Vagina (tissue), 2 donors: Measurements from ENCODE around the gene DUOXA1. TPM values are rescaled to one million over a fixed set of nuclear protein-coding genes. Genes with fewer than 3 reads are reported as not detected.
A peak's percentile ranks its signal among the peaks of the same experiment; 100 is the strongest.

Source experiments
- DNase-seq, 2 donors: peaks; one replicate each; pipeline ENCODE4 v3.0.0-alpha.2; 2017; ENCODE audit errors: extremely low spot score in 2 of 2
- H3K27ac ChIP-seq: fragments of 200-600 bp; sonication (generic); one replicate; pipeline ENCODE4 v1.5.1; 2019
- H3K27me3 ChIP-seq: fragments of 200-600 bp; sonication (generic); one replicate; pipeline ENCODE4 v1.5.1; 2019
- H3K36me3 ChIP-seq, 2 donors: fragments of 200-600 bp; sonication (generic); one replicate each; pipeline ENCODE4 v1.5.1; 2017 to 2019
- H3K4me1 ChIP-seq: fragments of 200-600 bp; sonication (generic); one replicate; pipeline ENCODE4 v1.5.1; 2019
- H3K4me3 ChIP-seq, 2 donors: fragments of 200-600 bp; sonication (generic); 1 replicate in 1 of 2; 2 replicates in 1 of 2; pipeline ENCODE4 v1.5.1; 2016 to 2019
- H3K9me3 ChIP-seq: fragments of 200-600 bp; sonication (generic); one replicate; pipeline ENCODE4 v1.5.1; 2019
- POLR2A ChIP-seq, 2 donors: fragments of 450-650 bp; IDR thresholded peaks; one replicate each; pipeline ENCODE4 v1.6.1; 2017; ENCODE audit warnings: antibody characterized with exemption in 2 of 2, mild to moderate bottlenecking in 2 of 2, moderate library complexity in 2 of 2
- POLR2AphosphoS5 ChIP-seq, 2 donors: sonication (generic); formaldehyde crosslinking; IDR thresholded peaks; one replicate each; pipeline ENCODE4 v1.9.0; 2017; ENCODE audit warnings: antibody characterized with exemption in 2 of 2, mild to moderate bottlenecking in 2 of 2, low read depth in 1 of 2; ENCODE audit not compliant: insufficient read depth in 1 of 2
- intact Hi-C: fragments of 100-400 bp; cut with DNase I; formaldehyde crosslinking; loops from one replicate; pipeline ENCODE4 v1.15.1; 2023
- total RNA-seq: library from RNA; depleted of rRNA; stranded (reverse); fragments of >200 nt; gene quantifications from one replicate; pipeline ENCODE4 v1.2.3, GENCODE V29; 2016
- TF ChIP-seq, protein P1 (sequence below), 3 experiments: fragments of 450-650 bp in 2 of 3; fragments of 200-600 bp in 1 of 3; sonication (generic) in 1 of 3; IDR thresholded peaks; one replicate each; pipeline ENCODE4 v1.5.1; 2017 to 2019; ENCODE audit warnings: antibody characterized with exemption in 3 of 3, mild to moderate bottlenecking in 2 of 3, moderate library complexity in 2 of 3

DUOXA1 gene
- total RNA-seq, 1 donor from 2014 or later: 66.5 TPM

GRCh38 chr15:45134046-45134445, 4.4 kb upstream of the DUOXA1 start:
- peaks cover 6% of the 10 kb centered on the region for H3K27me3 ChIP-seq
- H3K36me3 ChIP-seq: no peaks in the 10 kb centered on the region
- intact Hi-C loops: no loop called here
- no peak for TF ChIP-seq POLR2A (IDR thresholded peaks at IDR 0.05)
- TF ChIP-seq, protein P1, sequence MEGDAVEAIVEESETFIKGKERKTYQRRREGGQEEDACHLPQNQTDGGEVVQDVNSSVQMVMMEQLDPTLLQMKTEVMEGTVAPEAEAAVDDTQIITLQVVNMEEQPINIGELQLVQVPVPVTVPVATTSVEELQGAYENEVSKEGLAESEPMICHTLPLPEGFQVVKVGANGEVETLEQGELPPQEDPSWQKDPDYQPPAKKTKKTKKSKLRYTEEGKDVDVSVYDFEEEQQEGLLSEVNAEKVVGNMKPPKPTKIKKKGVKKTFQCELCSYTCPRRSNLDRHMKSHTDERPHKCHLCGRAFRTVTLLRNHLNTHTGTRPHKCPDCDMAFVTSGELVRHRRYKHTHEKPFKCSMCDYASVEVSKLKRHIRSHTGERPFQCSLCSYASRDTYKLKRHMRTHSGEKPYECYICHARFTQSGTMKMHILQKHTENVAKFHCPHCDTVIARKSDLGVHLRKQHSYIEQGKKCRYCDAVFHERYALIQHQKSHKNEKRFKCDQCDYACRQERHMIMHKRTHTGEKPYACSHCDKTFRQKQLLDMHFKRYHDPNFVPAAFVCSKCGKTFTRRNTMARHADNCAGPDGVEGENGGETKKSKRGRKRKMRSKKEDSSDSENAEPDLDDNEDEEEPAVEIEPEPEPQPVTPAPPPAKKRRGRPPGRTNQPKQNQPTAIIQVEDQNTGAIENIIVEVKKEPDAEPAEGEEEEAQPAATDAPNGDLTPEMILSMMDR (IDR thresholded peaks at IDR 0.05): no peak
- no peak for TF ChIP-seq POLR2AphosphoS5 (IDR thresholded peaks at IDR 0.05; ENCODE audit: insufficient read depth in 1 of 2, low read depth in 1 of 2)
- H3K4me1 ChIP-seq: peaks cover 10% of the 10 kb centered on the region
- no peaks in the 10 kb centered on the region for H3K9me3 ChIP-seq
- no peak overlapping the region for H3K27ac ChIP-seq
- DNase-seq: no peak
- no peak overlapping the region for H3K4me3 ChIP-seq

- H3K36me3 ChIP-seq: no peaks in the 10 kb centered on the region
- H3K27ac ChIP-seq: no peak overlapping the region
- DNase-seq: no peak
- no peaks in the 10 kb centered on the region for H3K9me3 ChIP-seq
- H3K4me3 ChIP-seq: no peak overlapping the region
- H3K27me3 ChIP-seq: peaks cover 6% of the 10 kb centered on the region
- no peak for TF ChIP-seq POLR2A (IDR thresholded peaks at IDR 0.05)
- no peak for TF ChIP-seq POLR2AphosphoS5 (IDR thresholded peaks at IDR 0.05; ENCODE audit: insufficient read depth in 1 of 2, low read depth in 1 of 2)
- TF ChIP-seq, protein P1 (IDR thresholded peaks at IDR 0.05): no peak
- intact Hi-C loops: no loop called here
- peaks cover 10% of the 10 kb centered on the region for H3K4me1 ChIP-seq
These were observed 3.9 kb upstream of the DUOXA1 start for GRCh38 chr15:45133561-45133920.

DNA sequence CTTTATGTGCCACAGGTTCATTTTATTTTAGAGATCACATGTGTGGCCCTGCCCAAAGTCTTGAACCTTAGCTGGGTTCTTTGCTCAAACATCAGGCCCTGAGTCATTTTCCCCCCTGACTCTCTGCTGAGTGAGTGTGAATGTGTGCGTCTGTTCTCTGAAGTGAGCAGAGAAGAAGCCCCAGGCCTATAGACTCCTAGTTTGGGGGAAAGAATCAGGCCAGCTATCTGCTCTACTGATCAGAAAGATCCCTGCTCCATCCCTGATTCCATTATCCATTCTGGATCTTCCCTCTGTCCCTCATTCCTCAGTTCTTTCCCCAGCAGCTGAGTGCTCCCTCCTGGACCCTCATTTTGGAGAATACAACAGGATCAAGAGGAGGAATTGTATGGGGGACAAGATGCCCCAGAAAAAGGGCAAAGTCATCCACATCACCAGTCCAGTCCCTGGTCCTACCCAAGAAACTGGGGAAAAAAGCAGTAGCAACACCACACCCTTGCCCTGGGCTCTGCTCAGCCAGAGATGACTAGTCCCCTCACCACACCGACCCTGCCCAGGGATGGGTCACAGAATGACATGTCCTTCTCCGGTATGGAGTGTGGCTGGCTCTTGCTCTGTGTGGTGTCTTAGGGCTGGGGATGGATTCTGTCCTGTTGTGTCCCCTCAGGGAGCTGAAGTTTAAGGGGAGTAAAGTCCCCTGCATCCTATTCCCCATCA, 3.3 kb upstream of the DUOXA1 start:
- TF ChIP-seq, protein P1 (IDR thresholded peaks at IDR 0.05): no peak
- TF ChIP-seq POLR2AphosphoS5 (IDR thresholded peaks at IDR 0.05; ENCODE audit: insufficient read depth in 1 of 2, low read depth in 1 of 2) (no peak), POLR2A (IDR thresholded peaks at IDR 0.05) (no peak)
- no peak overlapping the region for H3K4me3 ChIP-seq
- no peaks in the 10 kb centered on the region for H3K36me3 ChIP-seq
- intact Hi-C loops: no loop called here
- no peak for DNase-seq
- H3K4me1 ChIP-seq: peaks cover 10% of the 10 kb centered on the region
- H3K27me3 ChIP-seq: peaks cover 6% of the 10 kb centered on the region
- no peak overlapping the region for H3K27ac ChIP-seq
- H3K9me3 ChIP-seq: no peaks in the 10 kb centered on the region

DNA sequence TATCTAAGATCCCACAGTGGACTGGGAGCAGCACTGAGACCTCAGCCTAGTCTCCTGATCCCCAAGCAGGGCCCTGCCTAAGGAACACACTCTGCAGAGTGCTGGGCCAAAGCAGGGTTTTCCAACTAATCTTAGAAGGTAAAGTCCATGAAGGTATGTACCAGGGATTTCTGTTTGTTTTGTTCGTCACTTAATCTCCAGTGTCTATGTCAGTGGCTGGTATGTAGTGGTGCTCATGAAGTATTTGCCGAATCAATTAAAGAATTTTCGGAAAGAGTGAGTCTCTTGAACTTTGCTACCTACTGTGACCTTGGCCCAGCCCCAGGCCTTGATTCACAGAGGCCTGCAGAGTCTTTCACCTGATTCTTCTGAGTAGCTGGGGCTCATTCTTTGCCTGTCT, 1.8 kb upstream of the DUOXA1 start:
- Histone ChIP-seq H3K4me3 (no peak overlapping the region), H3K27ac (no peak overlapping the region), H3K27me3 (peaks cover 6% of the 10 kb centered on the region), H3K36me3 (no peaks in the 10 kb centered on the region), H3K9me3 (no peaks in the 10 kb centered on the region), H3K4me1 (peaks cover 10% of the 10 kb centered on the region)
- intact Hi-C loops: no loop called here
- TF ChIP-seq, protein P1 (IDR thresholded peaks at IDR 0.05): no peak
- TF ChIP-seq POLR2AphosphoS5 (IDR thresholded peaks at IDR 0.05; ENCODE audit: insufficient read depth in 1 of 2, low read depth in 1 of 2): no peak
- TF ChIP-seq POLR2A (IDR thresholded peaks at IDR 0.05): no peak
- no peak for DNase-seq

DNA sequence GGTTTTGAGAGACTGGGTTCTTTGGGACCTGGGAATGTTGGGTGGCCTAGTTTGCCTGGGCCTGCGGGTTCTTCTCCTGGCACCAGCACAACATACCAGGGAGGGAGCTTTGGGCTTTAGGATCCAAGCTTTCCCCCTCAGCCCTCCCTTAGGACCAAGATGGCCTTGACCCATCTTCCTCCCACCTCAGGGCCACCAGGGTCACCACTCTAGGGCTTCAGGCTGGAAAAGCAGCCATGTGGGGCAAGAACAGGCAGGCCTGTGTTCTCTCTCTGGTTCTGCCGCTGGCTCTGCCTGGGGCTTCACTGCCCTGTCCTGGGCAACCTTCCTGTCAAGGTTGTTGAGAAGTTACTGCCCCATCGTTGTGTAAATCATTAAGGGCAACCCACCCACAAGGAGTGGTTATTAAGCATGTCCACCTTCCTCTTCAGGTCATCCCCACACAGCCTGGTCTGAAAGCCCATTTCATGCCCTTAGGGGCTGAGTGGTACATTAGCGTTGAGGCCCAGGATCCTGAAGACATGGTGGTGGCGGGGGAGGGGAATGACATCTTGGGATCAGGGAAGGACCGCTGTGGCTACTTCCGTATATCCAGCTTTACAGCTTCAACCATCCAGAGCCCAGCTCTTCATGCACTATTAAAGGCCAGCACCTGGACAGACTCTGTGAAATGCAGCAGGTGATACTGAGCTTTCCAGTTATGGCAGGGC, 767 bp upstream of the DUOXA1 start:
- intact Hi-C loops: no loop called here
- Histone ChIP-seq H3K27ac (peak overlapping the region; percentile 55), H3K4me1 (peaks cover 10% of the 10 kb centered on the region), H3K27me3 (peaks cover 6% of the 10 kb centered on the region), H3K36me3 (no peaks in the 10 kb centered on the region), H3K4me3 (peak overlapping the region in 1 of 2 donors; percentile 47), H3K9me3 (no peaks in the 10 kb centered on the region)
- TF ChIP-seq POLR2A (IDR thresholded peaks at IDR 0.05): no peak
- TF ChIP-seq, protein P1 (IDR thresholded peaks at IDR 0.05): no peak
- no peak for TF ChIP-seq POLR2AphosphoS5 (IDR thresholded peaks at IDR 0.05; ENCODE audit: insufficient read depth in 1 of 2, low read depth in 1 of 2)
- DNase-seq: no peak
